IPS-NIHi11 (cell line): ENCODE results near the gene STAT5A.
"Not testable (repeated sequence)": the region's sequence is repeated elsewhere in the genome, so short reads cannot be mapped to it uniquely, and the experiment has no call there.

Source experiments
- DNase-seq: peaks from one replicate; pipeline ENCODE4 v3.0.0; 2012; ENCODE audit warnings: mixed read lengths, low spot score

Gene STAT5A

GRCh38 chr17:42285346-42286050 lies 2.8 kb upstream of the STAT5A start:
- DNase-seq, result no peak

GRCh38 chr17:42286411-42287221 lies 1.7 kb upstream of the STAT5A start:
- DNase-seq, result no peak

GRCh38 chr17:42287305-42287976 lies 857 bp upstream of the STAT5A start:
- DNase-seq, result no peak

GRCh38 chr17:42288803-42289610 lies 709 bp downstream of the STAT5A start:
- peak; percentile 64 for DNase-seq

GRCh38 chr17:42289611-42290181 lies 1.4 kb downstream of the STAT5A start:
- DNase-seq, result no peak

- no peak for DNase-seq
Measured at GRCh38 chr17:42290577-42290976, 2.3 kb downstream of the STAT5A start.

- no peak for DNase-seq
Measured at GRCh38 chr17:42291129-42291528, 2.8 kb downstream of the STAT5A start.

GRCh38 chr17:42294469-42295398 lies 6.4 kb downstream of the STAT5A start:
- no peak for DNase-seq

- DNase-seq, result no peak
Measured at GRCh38 chr17:42296012-42296411, 7.7 kb downstream of the STAT5A start.

- DNase-seq, result not testable (repeated sequence)
Measured at GRCh38 chr17:42297775-42298174, 9.5 kb downstream of the STAT5A start.

GRCh38 chr17:42299361-42299760 lies 11.1 kb downstream of the STAT5A start:
- DNase-seq, result not testable (repeated sequence)

- not testable (repeated sequence) for DNase-seq
Measured at GRCh38 chr17:42299913-42300312, 11.6 kb downstream of the STAT5A start.

GRCh38 chr17:42301022-42301421 lies 12.7 kb downstream of the STAT5A start:
- DNase-seq, result no peak

- DNase-seq, result no peak
Measured at GRCh38 chr17:42303694-42304093, 15.4 kb downstream of the STAT5A start.

- no peak for DNase-seq
Measured at GRCh38 chr17:42304187-42305030, 16.1 kb downstream of the STAT5A start.

- DNase-seq, result not testable (repeated sequence)
Measured at GRCh38 chr17:42305031-42305330, 16.7 kb downstream of the STAT5A start.

- DNase-seq, result no peak
Measured at GRCh38 chr17:42305543-42306384, 17.5 kb downstream of the STAT5A start.

- DNase-seq, result no peak
Measured at GRCh38 chr17:42306385-42306667, 18.0 kb downstream of the STAT5A start.

GRCh38 chr17:42307362-42307927 lies 19.1 kb downstream of the STAT5A start:
- no peak for DNase-seq
